WTC11 (cell line): ENCODE measurements around the gene CYB561D2. TPM values are rescaled to one million over a fixed set of nuclear protein-coding genes. Genes with fewer than 3 reads are reported as not detected.

Experiments used
- ATAC-seq: fragments of 200-7000 bp; cut with Tn5 transposase; 2 replicates; pipeline ENCODE4 v1.10.0; 2021; ENCODE audit warnings: mild to moderate bottlenecking, moderate library complexity
- CTCF ChIA-PET: fragments of 300-600 bp; sonication (Branson Sonifier 250); formaldehyde crosslinking; loops from one replicate; lab custom pipeline; 2021; ENCODE audit warnings: antibody characterized with exemption; lab: Charles Lee
- POLR2A ChIA-PET: fragments of 350-600 bp; sonication (Branson Sonifier 250); formaldehyde crosslinking; loops from one replicate; lab custom pipeline; 2021; ENCODE audit warnings: antibody characterized with exemption; lab: Charles Lee
- DNase-seq: peaks from one replicate; pipeline ENCODE4 v3.0.0; 2021; ENCODE audit warnings: low spot score
- H3K27ac Mint-ChIP-seq: 2 replicates; pipeline ENCODE4 v1.8.0; 2021; ENCODE audit warnings: mixed read lengths
- H3K27me3 Mint-ChIP-seq: 2 replicates; pipeline ENCODE4 v1.8.0; 2021; ENCODE audit warnings: low read depth, mild to moderate bottlenecking, moderate library complexity, mixed read lengths
- H3K36me3 Mint-ChIP-seq: 2 replicates; pipeline ENCODE4 v1.8.0; 2021; ENCODE audit warnings: mixed read lengths
- H3K4me1 Mint-ChIP-seq: 2 replicates; pipeline ENCODE4 v1.8.0; 2022; ENCODE audit warnings: mixed read lengths
- H3K4me3 Mint-ChIP-seq: 2 replicates; pipeline ENCODE4 v1.8.0; 2021; ENCODE audit warnings: mild to moderate bottlenecking, moderate library complexity, mixed read lengths
- H3K9me3 Mint-ChIP-seq: 2 replicates; pipeline ENCODE4 v1.8.0; 2021; ENCODE audit warnings: mixed read lengths
- AR ChIP-seq: fragments of 250-450 bp; sonication (Bioruptor Pico); IDR thresholded peaks from 2 replicates; pipeline ENCODE4 v1.9.0; 2021; ENCODE audit warnings: mild to moderate bottlenecking
- ATF2 ChIP-seq: sonication (generic); formaldehyde crosslinking; IDR thresholded peaks from 2 replicates; pipeline ENCODE4 v1.8.1; 2022; ENCODE audit warnings: low read depth, missing genetic modification reagents, borderline replicate concordance
- E2F1 ChIP-seq: sonication (generic); formaldehyde crosslinking; IDR thresholded peaks from 2 replicates; pipeline ENCODE4 v1.8.0; 2022; ENCODE audit warnings: mild to moderate bottlenecking, missing genetic modification reagents
- E2F4 ChIP-seq: sonication (generic); formaldehyde crosslinking; IDR thresholded peaks from 2 replicates; pipeline ENCODE4 v1.8.1; 2022; ENCODE audit warnings: low read depth, mild to moderate bottlenecking, moderate library complexity, missing genetic modification reagents, borderline replicate concordance
- FOXP1 ChIP-seq: sonication (generic); formaldehyde crosslinking; IDR thresholded peaks from 2 replicates; pipeline ENCODE4 v1.8.0; 2022; ENCODE audit warnings: missing genetic modification reagents, mild to moderate bottlenecking, moderate library complexity, borderline replicate concordance
- GABPB1 ChIP-seq: sonication (generic); formaldehyde crosslinking; IDR thresholded peaks from 2 replicates; pipeline ENCODE4 v1.8.1; 2023; ENCODE audit warnings: mild to moderate bottlenecking, missing genetic modification reagents
- GTF2I ChIP-seq: fragments of 250-450 bp; sonication (Bioruptor Pico); conservative IDR thresholded peaks from 2 replicates; pipeline ENCODE4 v1.4.0; 2021; ENCODE audit warnings: mild to moderate bottlenecking
- IRF1 ChIP-seq: sonication (generic); formaldehyde crosslinking; IDR thresholded peaks from 2 replicates; pipeline ENCODE4 v1.8.0; 2023; ENCODE audit warnings: missing genetic modification reagents
- JUN ChIP-seq: sonication (generic); formaldehyde crosslinking; IDR thresholded peaks from 2 replicates; pipeline ENCODE4 v1.8.0; 2023; ENCODE audit warnings: mild to moderate bottlenecking, missing genetic modification reagents
- MYBL2 ChIP-seq: sonication (generic); formaldehyde crosslinking; IDR thresholded peaks from 2 replicates; pipeline ENCODE4 v1.8.1; 2023; ENCODE audit warnings: mild to moderate bottlenecking, moderate library complexity, missing genetic modification reagents
- NFATC4 ChIP-seq: fragments of 250-450 bp; sonication (Bioruptor Pico); IDR thresholded peaks from 2 replicates; pipeline ENCODE4 v1.9.0; 2021; ENCODE audit warnings: mild to moderate bottlenecking
- NR1H2 ChIP-seq: sonication (generic); formaldehyde crosslinking; IDR thresholded peaks from 2 replicates; pipeline ENCODE4 v1.9.0; 2021; ENCODE audit warnings: mild to moderate bottlenecking, moderate library complexity, missing genetic modification reagents
- PREB ChIP-seq: sonication (generic); formaldehyde crosslinking; IDR thresholded peaks from 2 replicates; pipeline ENCODE4 v1.8.1; 2022; ENCODE audit warnings: mild to moderate bottlenecking, missing genetic modification reagents, moderate library complexity, borderline replicate concordance
- RELA ChIP-seq: sonication (generic); formaldehyde crosslinking; IDR thresholded peaks from 2 replicates; pipeline ENCODE4 v1.8.1; 2022; ENCODE audit warnings: missing genetic modification reagents, mild to moderate bottlenecking, borderline replicate concordance
- ZNF121 ChIP-seq: sonication (generic); formaldehyde crosslinking; IDR thresholded peaks from 2 replicates; pipeline ENCODE4 v1.8.0; 2023; ENCODE audit warnings: missing genetic modification reagents
- ZNF219 ChIP-seq: sonication (generic); formaldehyde crosslinking; IDR thresholded peaks from 2 replicates; pipeline ENCODE4 v1.8.0; 2023; ENCODE audit warnings: missing genetic modification reagents, mild to moderate bottlenecking, borderline replicate concordance
- ZNF416 ChIP-seq: fragments of 250-450 bp; sonication (Bioruptor Pico); IDR thresholded peaks from 2 replicates; pipeline ENCODE4 v1.9.0; 2021; ENCODE audit warnings: mild to moderate bottlenecking, inconsistent platforms
- total RNA-seq: library from RNA; stranded (reverse); gene quantifications from 3 replicates; pipeline ENCODE4 v1.2.3, GENCODE V29; 2021

Gene CYB561D2
- total RNA-seq, 1 experiment from 2014 or later: 9.8 TPM

- Mint-ChIP-seq H3K9me3 (no peaks in the 10 kb centered on the region), H3K36me3 (no peaks in the 10 kb centered on the region), H3K27ac (no peak overlapping the region; the same call in 1 of the 2 replicates), H3K4me1 (peaks cover 11% of the 10 kb centered on the region), H3K4me3 (peak overlapping the region; percentile 76), H3K27me3 (peaks cover 30% of the 10 kb centered on the region)
- no peak for TF ChIP-seq GABPB1
- 0 out of 2 replicates have a peak, but pooled peaks have one; percentile 14 for TF ChIP-seq MYBL2 (CRISPR knock-in tag)
- CTCF ChIA-PET: interaction anchor here (0.5 to 2.1 kb wide), 16 partner anchors 10 to 247 kb away, joined by 3 to 15 read pairs (median 4); partner anchors contain the start of genes CISH, CYB561D2, HEMK1 and NPRL2
- POLR2A ChIA-PET: interaction anchor here (0.6 kb wide), 1 partner anchor 1913 kb away, joined by 4 read pairs; no protein-coding TSS in a partner anchor
- DNase-seq (peak; percentile 61), ATAC-seq (peak; percentile 31)
Observed at GRCh38 chr3:50364573-50365079, 14.0 kb downstream of the CYB561D2 start.

GRCh38 chr3:50365080-50365841 lies 14.6 kb downstream of the CYB561D2 start:
- Mint-ChIP-seq H3K27me3 (peaks cover 27% of the 10 kb centered on the region), H3K4me1 (peaks cover 6% of the 10 kb centered on the region; the same call in 1 of the 2 replicates), H3K36me3 (no peaks in the 10 kb centered on the region), H3K4me3 (peak overlapping the region; percentile 76), H3K27ac (peak overlapping the region; percentile 74; the same call in 1 of the 2 replicates), H3K9me3 (no peaks in the 10 kb centered on the region)
- TF ChIP-seq E2F4 (CRISPR knock-in tag) (no peak), MYBL2 (CRISPR knock-in tag) (0 out of 2 replicates have a peak, but pooled peaks have one; percentile 9)
- DNase-seq (peak; percentile 95), ATAC-seq (peak; percentile 90)
- ChIA-PET POLR2A (interaction anchor here (0.5 to 0.9 kb wide), 2 partner anchors 28 to 158 kb away, joined by 3 to 5 read pairs; no protein-coding TSS in a partner anchor), CTCF (interaction anchor here (0.7 to 2.1 kb wide), 15 partner anchors 10 to 247 kb away, joined by 3 to 15 read pairs (median 5); partner anchors contain the start of genes CISH, CYB561D2, HEMK1 and NPRL2)

GRCh38 chr3:50365842-50366220 lies 15.2 kb downstream of the CYB561D2 start:
- ATAC-seq: no peak
- POLR2A ChIA-PET: interaction anchor here (0.5 to 0.9 kb wide), 2 partner anchors 29 to 157 kb away, joined by 3 to 5 read pairs; no protein-coding TSS in a partner anchor
- no peak for TF ChIP-seq FOXP1 (CRISPR knock-in tag)
- TF ChIP-seq RELA: no peak
- TF ChIP-seq PREB (CRISPR knock-in tag): no peak
- no peak for TF ChIP-seq JUN (CRISPR knock-in tag)
- no peak for TF ChIP-seq ZNF416 (CRISPR knock-in tag)
- no peak for TF ChIP-seq NFATC4 (CRISPR knock-in tag)
- TF ChIP-seq GTF2I (CRISPR knock-in tag): no peak
- no peak for TF ChIP-seq E2F1
- TF ChIP-seq IRF1 (CRISPR knock-in tag): no peak
- no peak for TF ChIP-seq ATF2 (CRISPR knock-in tag)
- TF ChIP-seq NR1H2 (CRISPR knock-in tag): no peak
- no peak for TF ChIP-seq AR (CRISPR knock-in tag)
- TF ChIP-seq ZNF121 (CRISPR knock-in tag): no peak
- no peak for TF ChIP-seq ZNF219

More at GRCh38 chr3:50365842-50366220, 15.2 kb downstream of the CYB561D2 start:
- Mint-ChIP-seq H3K4me1 (peaks cover 8% of the 10 kb centered on the region), H3K36me3 (no peaks in the 10 kb centered on the region), H3K27ac (peak overlapping the region; percentile 74; the same call in 1 of the 2 replicates), H3K4me3 (peak overlapping the region; percentile 76), H3K9me3 (no peaks in the 10 kb centered on the region), H3K27me3 (peaks cover 27% of the 10 kb centered on the region)
- DNase-seq: no peak
- CTCF ChIA-PET: interaction anchor here (1.0 to 2.1 kb wide), 10 partner anchors 9 to 246 kb away, joined by 3 to 15 read pairs (median 6); partner anchors contain the start of genes CISH, CYB561D2, HEMK1 and NPRL2
